HepG2 (cell line): Measurements from ENCODE around the gene THRSP. TPM values are rescaled to one million over a fixed set of nuclear protein-coding genes. Genes with fewer than 3 reads are reported as not detected.

ENCODE experiments used
- ATAC-seq: fragments of 200-7000 bp; cut with Tn5 transposase; 3 replicates; pipeline ENCODE4 v1.9.1; 2020; ENCODE audit warnings: mild to moderate bottlenecking, moderate library complexity
- BruUV-seq: library from RNA; stranded (reverse); fragments of 400-500 nt; replicated peaks from 2 replicates; lab custom pipeline; 2021; lab: Mats Ljungman, UMichigan
- CTCF ChIA-PET: fragments of 300-600 bp; formaldehyde crosslinking; extraction: SDS; loops from one replicate; lab custom pipeline; 2021; ENCODE audit warnings: low total read pairs, inconsistent platforms, low intra/inter-chr PET ratio; lab: Yijun Ruan, JAX
- POLR2A ChIA-PET: fragments of 350-600 bp; sonication (Branson Sonifier 250); formaldehyde crosslinking; loops from one replicate; lab custom pipeline; 2020; ENCODE audit warnings: antibody characterized with exemption, inconsistent platforms; lab: Yijun Ruan, JAX
- DNase-seq: peaks from one replicate; pipeline ENCODE4 v3.0.0-alpha.2; 2015; ENCODE audit warnings: low spot score
- FAIRE-seq: peaks from 3 replicates; lab custom pipeline; 2011; peaks lifted over from hg19 to GRCh38; lab: Jason Lieb, UNC
- H2AFZ ChIP-seq: one replicate; pipeline ENCODE4 v1.6.1; 2011; ENCODE audit warnings: low read length, inconsistent platforms
- H3K27ac ChIP-seq: fragments of 300-600 bp; 3 replicates; pipeline ENCODE4 v1.8.0; 2011; ENCODE audit warnings: mixed run types, mild to moderate bottlenecking, mixed read lengths, low read length, inconsistent platforms; ENCODE audit not compliant: insufficient read depth; ENCODE audit errors: extremely low read length
- H3K27me3 ChIP-seq, 2 experiments: fragments of 200-600 bp in 1 of 2; 2 replicates in 1 of 2; 3 replicates in 1 of 2; pipeline versions ENCODE4 v1.6.0 to v1.8.0; 2011; ENCODE audit warnings: low read length in 2 of 2, mild to moderate bottlenecking in 2 of 2, moderate library complexity in 2 of 2, inconsistent platforms in 1 of 2; ENCODE audit not compliant: insufficient read depth in 2 of 2, control insufficient read depth in 1 of 2
- H3K36me3 ChIP-seq, 2 experiments: fragments of 200-600 bp in 1 of 2; replicated peaks in 1 of 2; 2 replicates in 1 of 2; 3 replicates in 1 of 2; pipeline versions ENCODE4 v1.5.1 to v1.8.0; 2011; ENCODE audit warnings: low read length in 2 of 2, inconsistent platforms in 1 of 2; ENCODE audit not compliant: insufficient read depth in 2 of 2, control insufficient read depth in 1 of 2
- H3K4me1 ChIP-seq: 2 replicates; pipeline ENCODE4 v1.5.1; 2012; ENCODE audit warnings: low read length, inconsistent platforms; ENCODE audit not compliant: insufficient read depth
- H3K4me2 ChIP-seq: 2 replicates; pipeline ENCODE4 v1.6.0; 2011; ENCODE audit warnings: low read depth, low read length, inconsistent platforms
- H3K4me3 ChIP-seq, 3 experiments: fragments of 200-600 bp in 1 of 3; sonication (generic), shearing (Covaris generic) in 1 of 3; replicated peaks in 1 of 3; 2 replicates each; pipeline ENCODE4 v1.5.1; 2011 to 2016; ENCODE audit warnings: low read length in 3 of 3, inconsistent platforms in 2 of 3, low read depth in 2 of 3, mild to moderate bottlenecking in 2 of 3, control low read depth in 1 of 3, mixed read lengths in 1 of 3; ENCODE audit not compliant: insufficient read depth in 1 of 3
- H3K79me2 ChIP-seq: one replicate; pipeline ENCODE4 v1.6.1; 2011; ENCODE audit warnings: low read length, inconsistent platforms; ENCODE audit not compliant: insufficient read depth
- H3K9ac ChIP-seq: 2 replicates; pipeline ENCODE4 v1.6.0; 2011; ENCODE audit warnings: mild to moderate bottlenecking, low read depth, low read length, inconsistent platforms; ENCODE audit not compliant: insufficient read depth
- H3K9me3 ChIP-seq: 2 replicates; pipeline ENCODE4 v1.5.1; 2012; ENCODE audit warnings: mild to moderate bottlenecking, low read length
- H4K20me1 ChIP-seq: 2 replicates; pipeline ENCODE4 v1.6.0; 2011; ENCODE audit warnings: inconsistent platforms, mild to moderate bottlenecking, low read length, moderate library complexity; ENCODE audit not compliant: insufficient read depth
- CREM ChIP-seq, 2 experiments: sonication (generic) in 1 of 2; formaldehyde crosslinking in 1 of 2; IDR thresholded peaks; 2 replicates each; pipeline versions ENCODE4 v1.4.0 to v1.6.1; 2016 to 2020; ENCODE audit warnings: antibody characterized with exemption in 1 of 2, mild to moderate bottlenecking in 1 of 2, missing genetic modification reagents in 1 of 2
- DNMT3B ChIP-seq: conservative IDR thresholded peaks from 2 replicates; pipeline ENCODE4 v1.6.1; 2016; ENCODE audit warnings: missing biosample characterization, control low read depth
- FOSL2 ChIP-seq: sonication (generic); formaldehyde crosslinking; IDR thresholded peaks from 2 replicates; pipeline ENCODE4 v1.4.0; 2020; ENCODE audit warnings: missing genetic modification reagents
- IKZF1 ChIP-seq: fragments of 450-650 bp; IDR thresholded peaks from 2 replicates; pipeline ENCODE4 v1.7.1; 2016
- NFE2L2 ChIP-seq: fragments of 150-350 bp; IDR thresholded peaks from 2 replicates; pipeline ENCODE4 v1.6.1; 2014; ENCODE audit warnings: low read length
- SAP130 ChIP-seq: IDR thresholded peaks from 2 replicates; pipeline ENCODE4 v1.6.1; 2016; ENCODE audit warnings: low read depth
- TBX2 ChIP-seq: sonication (generic); formaldehyde crosslinking; IDR thresholded peaks from 2 replicates; pipeline ENCODE4 v1.5.0; 2020; ENCODE audit warnings: missing genetic modification reagents, mild to moderate bottlenecking, borderline replicate concordance
- ZKSCAN5 ChIP-seq: sonication (generic); formaldehyde crosslinking; IDR thresholded peaks from 2 replicates; pipeline ENCODE4 v1.5.1; 2020; ENCODE audit warnings: mild to moderate bottlenecking, missing genetic modification reagents
- WGBS: methylation state at CpG from one replicate; pipeline ENCODE4 v1.1.6; 2017; ENCODE audit warnings: low lambda C conversion rate; 5-methylcytosine and 5-hydroxymethylcytosine counted together
- in situ Hi-C: cut with HindIII; loops from 2 replicates; pipeline ENCODE4 v1.10.0; 2017; ENCODE audit warnings: low pct_unique_long_range_greater_than_20kb; ENCODE audit not compliant: extremely low pct_ligation_motif_present
- intact Hi-C: fragments of 100-400 bp; cut with micrococcal nuclease; formaldehyde crosslinking; loops from one replicate; pipeline ENCODE4 v1.10.0; 2022; ENCODE audit not compliant: unreplicated experiment
- polyA plus RNA-seq, 8 experiments: library from polyadenylated mRNA; depleted of rRNA in 3 of 8; stranded (reverse) in 7 of 8; unstranded in 1 of 8; fragments of >200 nt; fragmentation: Illumina TruSeq in 4 of 8; extraction: Trizol in 4 of 8; gene quantifications; 2 replicates each; pipeline versions ENCODE4 v1.2.1 to v1.2.3, GENCODE V29; 2011 to 2016; ENCODE audit warnings: low read depth in 4 of 8, missing spikeins in 1 of 8, mixed read lengths in 1 of 8; ENCODE audit not compliant: insufficient read depth in 1 of 8
- total RNA-seq, 5 experiments: library from RNA; depleted of rRNA; stranded (reverse); fragments of >200 nt; fragmentation: Illumina TruSeq; extraction: Trizol; gene quantifications; 2 replicates each; pipeline ENCODE4 v1.2.3, GENCODE V29; 2016; ENCODE audit warnings: low read depth in 1 of 5
- TF ChIP-seq, protein P1 (sequence below): sonication (generic); formaldehyde crosslinking; IDR thresholded peaks from 2 replicates; pipeline ENCODE4 v1.4.0; 2020; ENCODE audit warnings: missing genetic modification reagents
- TF ChIP-seq, protein P2 (sequence below): sonication (generic); formaldehyde crosslinking; conservative IDR thresholded peaks from 2 replicates; pipeline ENCODE4 v1.8.0; 2022; ENCODE audit warnings: low read depth, missing genetic modification reagents
- TF ChIP-seq, protein P3 (sequence below): IDR thresholded peaks from 2 replicates; pipeline ENCODE4 v1.6.1; 2018; ENCODE audit warnings: missing genetic modification reagents, mild to moderate bottlenecking, missing compliant biosample characterization

THRSP gene
- total and polyA plus RNA-seq, 2 of the 13 experiments (the other 11 are each of a cell fraction or from before 2014, with no cell fraction given), result 0.13 to 0.58 TPM

DNA sequence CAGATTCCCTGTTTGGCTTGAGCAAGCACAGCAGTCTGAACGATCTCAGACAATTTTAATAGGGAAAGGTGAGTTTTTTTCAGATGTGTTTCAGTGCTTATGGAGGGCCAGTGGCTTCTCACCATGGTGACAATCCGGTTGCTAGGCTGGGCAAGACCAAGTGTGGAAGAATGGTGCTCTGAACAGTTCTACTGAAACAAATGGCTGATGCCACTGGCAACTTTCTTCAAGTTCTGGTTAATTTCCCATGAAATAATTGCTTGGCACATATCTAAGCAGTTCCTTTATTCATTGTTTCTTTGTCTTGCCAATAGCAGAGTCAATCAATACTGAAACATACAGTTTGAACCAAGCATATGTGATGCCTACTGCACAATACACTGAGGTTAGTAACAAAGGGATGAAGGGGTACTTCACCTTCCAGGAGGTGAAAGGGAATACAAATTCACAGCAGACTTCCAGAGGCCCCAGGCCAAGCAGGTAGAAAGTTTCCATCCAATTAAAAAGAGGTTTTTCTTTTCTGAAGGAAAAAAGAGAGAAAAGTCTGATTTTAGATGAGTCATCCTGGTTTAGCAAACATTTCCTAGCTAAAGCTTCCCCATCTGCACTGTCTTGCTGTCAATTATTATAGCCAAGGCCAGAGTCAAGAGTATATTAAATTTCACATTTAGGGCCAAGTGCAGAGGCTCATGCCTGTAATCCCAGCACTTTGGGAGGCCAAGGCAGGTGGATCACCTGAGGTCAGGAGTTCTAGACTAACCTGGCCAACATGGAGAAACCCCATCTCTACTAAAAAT is 37.2 kb downstream of the THRSP start:
- ATAC-seq, result peak; percentile 60
- in situ Hi-C loops (no loop called here), intact Hi-C loops (no loop called here)
- WGBS, result 97% methylated on average over 2 of the region's 2 CpGs
- H3K36me3 ChIP-seq, result peaks cover 8 to 27% of the 10 kb centered on the region in 2 experiments
- no peak for FAIRE-seq
- H3K9me3 ChIP-seq, result no peaks in the 10 kb centered on the region
- no TSS peak for BruUV-seq
- DNase-seq, result peak; percentile 26
- H4K20me1 ChIP-seq, result no peaks in the 10 kb centered on the region
- peak overlapping the region; percentile 53 for H3K27ac ChIP-seq
- H3K9ac ChIP-seq, result peak overlapping the region; percentile 21; the same call in 1 of the 2 replicates
- ChIA-PET POLR2A (interaction anchor here (1.1 to 1.7 kb wide), 4 partner anchors 10 to 70 kb away, joined by 3 to 6 read pairs (median 4); no protein-coding TSS in a partner anchor), CTCF (no interaction called here)
- H3K79me2 ChIP-seq, result no peaks in the 10 kb centered on the region
- no peak overlapping the region for H3K4me3 ChIP-seq
- H2AFZ ChIP-seq, result no peak overlapping the region
- peak overlapping the region; percentile 9; the same call in 1 of the 2 replicates for H3K4me2 ChIP-seq
- H3K27me3 ChIP-seq, result no peaks in the 10 kb centered on the region
- peaks cover 29% of the 10 kb centered on the region for H3K4me1 ChIP-seq
- TF ChIP-seq NFE2L2, result peak; percentile 84
- TF ChIP-seq, protein P1, sequence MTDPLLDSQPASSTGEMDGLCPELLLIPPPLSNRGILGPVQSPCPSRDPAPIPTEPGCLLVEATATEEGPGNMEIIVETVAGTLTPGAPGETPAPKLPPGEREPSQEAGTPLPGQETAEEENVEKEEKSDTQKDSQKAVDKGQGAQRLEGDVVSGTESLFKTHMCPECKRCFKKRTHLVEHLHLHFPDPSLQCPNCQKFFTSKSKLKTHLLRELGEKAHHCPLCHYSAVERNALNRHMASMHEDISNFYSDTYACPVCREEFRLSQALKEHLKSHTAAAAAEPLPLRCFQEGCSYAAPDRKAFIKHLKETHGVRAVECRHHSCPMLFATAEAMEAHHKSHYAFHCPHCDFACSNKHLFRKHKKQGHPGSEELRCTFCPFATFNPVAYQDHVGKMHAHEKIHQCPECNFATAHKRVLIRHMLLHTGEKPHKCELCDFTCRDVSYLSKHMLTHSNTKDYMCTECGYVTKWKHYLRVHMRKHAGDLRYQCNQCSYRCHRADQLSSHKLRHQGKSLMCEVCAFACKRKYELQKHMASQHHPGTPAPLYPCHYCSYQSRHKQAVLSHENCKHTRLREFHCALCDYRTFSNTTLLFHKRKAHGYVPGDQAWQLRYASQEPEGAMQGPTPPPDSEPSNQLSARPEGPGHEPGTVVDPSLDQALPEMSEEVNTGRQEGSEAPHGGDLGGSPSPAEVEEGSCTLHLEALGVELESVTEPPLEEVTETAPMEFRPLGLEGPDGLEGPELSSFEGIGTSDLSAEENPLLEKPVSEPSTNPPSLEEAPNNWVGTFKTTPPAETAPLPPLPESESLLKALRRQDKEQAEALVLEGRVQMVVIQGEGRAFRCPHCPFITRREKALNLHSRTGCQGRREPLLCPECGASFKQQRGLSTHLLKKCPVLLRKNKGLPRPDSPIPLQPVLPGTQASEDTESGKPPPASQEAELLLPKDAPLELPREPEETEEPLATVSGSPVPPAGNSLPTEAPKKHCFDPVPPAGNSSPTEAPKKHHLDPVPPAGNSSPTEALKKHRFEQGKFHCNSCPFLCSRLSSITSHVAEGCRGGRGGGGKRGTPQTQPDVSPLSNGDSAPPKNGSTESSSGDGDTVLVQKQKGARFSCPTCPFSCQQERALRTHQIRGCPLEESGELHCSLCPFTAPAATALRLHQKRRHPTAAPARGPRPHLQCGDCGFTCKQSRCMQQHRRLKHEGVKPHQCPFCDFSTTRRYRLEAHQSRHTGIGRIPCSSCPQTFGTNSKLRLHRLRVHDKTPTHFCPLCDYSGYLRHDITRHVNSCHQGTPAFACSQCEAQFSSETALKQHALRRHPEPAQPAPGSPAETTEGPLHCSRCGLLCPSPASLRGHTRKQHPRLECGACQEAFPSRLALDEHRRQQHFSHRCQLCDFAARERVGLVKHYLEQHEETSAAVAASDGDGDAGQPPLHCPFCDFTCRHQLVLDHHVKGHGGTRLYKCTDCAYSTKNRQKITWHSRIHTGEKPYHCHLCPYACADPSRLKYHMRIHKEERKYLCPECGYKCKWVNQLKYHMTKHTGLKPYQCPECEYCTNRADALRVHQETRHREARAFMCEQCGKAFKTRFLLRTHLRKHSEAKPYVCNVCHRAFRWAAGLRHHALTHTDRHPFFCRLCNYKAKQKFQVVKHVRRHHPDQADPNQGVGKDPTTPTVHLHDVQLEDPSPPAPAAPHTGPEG (CRISPR knock-in tag), result no peak
- TF ChIP-seq CREM (IDR thresholded peaks at IDR 0.05), result no peak
- TF ChIP-seq CREM (CRISPR knock-in tag; IDR thresholded peaks at IDR 0.05), result no peak
- TF ChIP-seq SAP130 (CRISPR knock-in tag), result peak; percentile 33; the same call in 1 of the 2 replicates
- TF ChIP-seq, protein P2, sequence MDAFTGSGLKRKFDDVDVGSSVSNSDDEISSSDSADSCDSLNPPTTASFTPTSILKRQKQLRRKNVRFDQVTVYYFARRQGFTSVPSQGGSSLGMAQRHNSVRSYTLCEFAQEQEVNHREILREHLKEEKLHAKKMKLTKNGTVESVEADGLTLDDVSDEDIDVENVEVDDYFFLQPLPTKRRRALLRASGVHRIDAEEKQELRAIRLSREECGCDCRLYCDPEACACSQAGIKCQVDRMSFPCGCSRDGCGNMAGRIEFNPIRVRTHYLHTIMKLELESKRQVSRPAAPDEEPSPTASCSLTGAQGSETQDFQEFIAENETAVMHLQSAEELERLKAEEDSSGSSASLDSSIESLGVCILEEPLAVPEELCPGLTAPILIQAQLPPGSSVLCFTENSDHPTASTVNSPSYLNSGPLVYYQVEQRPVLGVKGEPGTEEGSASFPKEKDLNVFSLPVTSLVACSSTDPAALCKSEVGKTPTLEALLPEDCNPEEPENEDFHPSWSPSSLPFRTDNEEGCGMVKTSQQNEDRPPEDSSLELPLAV, result no peak
- no peak for TF ChIP-seq TBX2 (CRISPR knock-in tag)
- TF ChIP-seq ZKSCAN5 (CRISPR knock-in tag), result no peak
- TF ChIP-seq, protein P3, sequence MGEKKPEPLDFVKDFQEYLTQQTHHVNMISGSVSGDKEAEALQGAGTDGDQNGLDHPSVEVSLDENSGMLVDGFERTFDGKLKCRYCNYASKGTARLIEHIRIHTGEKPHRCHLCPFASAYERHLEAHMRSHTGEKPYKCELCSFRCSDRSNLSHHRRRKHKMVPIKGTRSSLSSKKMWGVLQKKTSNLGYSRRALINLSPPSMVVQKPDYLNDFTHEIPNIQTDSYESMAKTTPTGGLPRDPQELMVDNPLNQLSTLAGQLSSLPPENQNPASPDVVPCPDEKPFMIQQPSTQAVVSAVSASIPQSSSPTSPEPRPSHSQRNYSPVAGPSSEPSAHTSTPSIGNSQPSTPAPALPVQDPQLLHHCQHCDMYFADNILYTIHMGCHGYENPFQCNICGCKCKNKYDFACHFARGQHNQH (CRISPR knock-in tag), result no peak
- peak; percentile 73 for TF ChIP-seq FOSL2 (CRISPR knock-in tag)
- no peak for TF ChIP-seq IKZF1
- peak; percentile 69; the same call in 1 of the 2 replicates for TF ChIP-seq DNMT3B
